H9 (cell line): ENCODE measurements around the gene PSTPIP1. TPM values are rescaled to one million over a fixed set of nuclear protein-coding genes. Genes with fewer than 3 reads are reported as not detected.

Experiments used
- DNase-seq: peaks from one replicate; pipeline ENCODE4 v3.0.0-alpha.2; 2017
- H2AFZ ChIP-seq: one replicate; pipeline ENCODE4 v1.6.1; 2013; ENCODE audit warnings: mild to moderate bottlenecking, low read length, control low read depth, moderate library complexity
- H2AK5ac ChIP-seq: 2 replicates; pipeline ENCODE4 v1.6.1; 2013; ENCODE audit warnings: low read length, control low read depth, mixed read lengths; ENCODE audit not compliant: insufficient read length
- H2BK120ac ChIP-seq: one replicate; pipeline ENCODE4 v1.6.1; 2013; ENCODE audit warnings: low read depth, mild to moderate bottlenecking, low read length, control low read depth, inconsistent platforms; ENCODE audit not compliant: poor library complexity, severe bottlenecking
- H2BK12ac ChIP-seq: 2 replicates; pipeline ENCODE4 v1.6.1; 2013; ENCODE audit warnings: low read length, control low read depth, mixed read lengths, low read depth; ENCODE audit not compliant: insufficient read length
- H2BK15ac ChIP-seq: 2 replicates; pipeline ENCODE4 v1.6.1; 2013; ENCODE audit warnings: low read depth, low read length, control low read depth
- H2BK20ac ChIP-seq: one replicate; pipeline ENCODE4 v1.6.1; 2013; ENCODE audit warnings: low read depth, mild to moderate bottlenecking, low read length, control low read depth, inconsistent platforms; ENCODE audit not compliant: poor library complexity, severe bottlenecking
- H2BK5ac ChIP-seq: 2 replicates; pipeline ENCODE4 v1.6.1; 2013; ENCODE audit warnings: low read length, control low read depth, mixed read lengths; ENCODE audit not compliant: insufficient read length
- H3K14ac ChIP-seq: 2 replicates; pipeline ENCODE4 v1.6.1; 2013; ENCODE audit warnings: low read length, control low read depth; ENCODE audit not compliant: insufficient read depth
- H3K18ac ChIP-seq: 2 replicates; pipeline ENCODE4 v1.6.1; 2013; ENCODE audit warnings: low read depth, mild to moderate bottlenecking, mixed read lengths, low read length, control low read depth; ENCODE audit not compliant: insufficient read length
- H3K23ac ChIP-seq: 2 replicates; pipeline ENCODE4 v1.6.1; 2013; ENCODE audit warnings: low read length, control low read depth, mixed read lengths, low read depth; ENCODE audit not compliant: insufficient read length
- H3K23me2 ChIP-seq: 2 replicates; pipeline ENCODE4 v1.6.1; 2013; ENCODE audit warnings: low read depth, mild to moderate bottlenecking, mixed read lengths, low read length, control low read depth; ENCODE audit not compliant: insufficient read length, poor library complexity, severe bottlenecking
- H3K27ac ChIP-seq: 2 replicates; pipeline ENCODE4 v1.5.1; 2013; ENCODE audit warnings: low read length, control low read depth, mixed read lengths, low read depth; ENCODE audit not compliant: insufficient read length
- H3K27me3 ChIP-seq: 2 replicates; pipeline ENCODE4 v1.6.1; 2013; ENCODE audit warnings: low read length, control low read depth, inconsistent platforms; ENCODE audit not compliant: insufficient read depth
- H3K4ac ChIP-seq: 2 replicates; pipeline ENCODE4 v1.6.1; 2013; ENCODE audit warnings: low read depth, mild to moderate bottlenecking, control low read depth, inconsistent platforms, low read length, moderate library complexity
- H3K4me1 ChIP-seq: 2 replicates; pipeline ENCODE4 v1.6.1; 2013; ENCODE audit warnings: low read length, control low read depth, inconsistent platforms; ENCODE audit not compliant: insufficient read depth
- H3K4me2 ChIP-seq: 2 replicates; pipeline ENCODE4 v1.6.1; 2013; ENCODE audit warnings: low read length, control low read depth, mixed read lengths; ENCODE audit not compliant: insufficient read length, insufficient read depth
- H3K56ac ChIP-seq: 2 replicates; pipeline ENCODE4 v1.6.1; 2013; ENCODE audit warnings: low read depth, mild to moderate bottlenecking, mixed read lengths, low read length, control low read depth; ENCODE audit not compliant: insufficient read length
- H3K79me1 ChIP-seq: 2 replicates; pipeline ENCODE4 v1.6.1; 2013; ENCODE audit warnings: low read depth, mild to moderate bottlenecking, moderate library complexity, low read length, control low read depth, inconsistent platforms; ENCODE audit not compliant: insufficient read depth, poor library complexity, severe bottlenecking
- H3K79me2 ChIP-seq: 2 replicates; pipeline ENCODE4 v1.6.1; 2013; ENCODE audit warnings: low read length, control low read depth, inconsistent platforms; ENCODE audit not compliant: insufficient read depth
- H3K9ac ChIP-seq: 2 replicates; pipeline ENCODE4 v1.6.1; 2013; ENCODE audit warnings: low read length, control low read depth, mixed read lengths; ENCODE audit not compliant: insufficient read length; ENCODE audit errors: extremely low read depth
- H3K9me3 ChIP-seq: one replicate; pipeline ENCODE4 v1.6.1; 2013; ENCODE audit warnings: low read depth, low read length, inconsistent platforms; ENCODE audit not compliant: control insufficient read depth
- H3T11ph ChIP-seq: one replicate; pipeline ENCODE4 v1.6.1; 2013; ENCODE audit warnings: mild to moderate bottlenecking, low read length, control low read depth, inconsistent platforms
- H4K20me1 ChIP-seq: one replicate; pipeline ENCODE4 v1.6.1; 2013; ENCODE audit not compliant: control insufficient read depth, insufficient read length, insufficient read depth
- H4K5ac ChIP-seq: 2 replicates; pipeline ENCODE4 v1.6.1; 2013; ENCODE audit warnings: low read depth, mild to moderate bottlenecking, mixed read lengths, low read length, control low read depth; ENCODE audit not compliant: insufficient read length
- H4K8ac ChIP-seq: replicated peaks from 2 replicates; pipeline ENCODE4 v1.6.1; 2013; ENCODE audit warnings: low read length, control low read depth, mixed read lengths, low read depth; ENCODE audit not compliant: insufficient read length
- H4K91ac ChIP-seq: 2 replicates; pipeline ENCODE4 v1.6.1; 2013; ENCODE audit warnings: low read depth, mild to moderate bottlenecking, moderate library complexity, mixed read lengths, low read length, control low read depth; ENCODE audit not compliant: insufficient read length
- H3K27ac Mint-ChIP-seq, 3 experiments: 2 replicates in 2 of 3; 3 replicates in 1 of 3; pipeline ENCODE4 v1.8.0; 2020 to 2021; ENCODE audit warnings: mixed read lengths in 3 of 3, mild to moderate bottlenecking in 1 of 3, moderate library complexity in 1 of 3
- H3K27me3 Mint-ChIP-seq: 2 replicates; pipeline ENCODE4 v1.8.0; 2021; ENCODE audit warnings: low read depth, mild to moderate bottlenecking, moderate library complexity, mixed read lengths
- H3K36me3 Mint-ChIP-seq, 3 experiments: 2 replicates in 2 of 3; 3 replicates in 1 of 3; pipeline ENCODE4 v1.8.0; 2020 to 2021; ENCODE audit warnings: low read depth in 3 of 3, mixed read lengths in 3 of 3; ENCODE audit not compliant: insufficient read depth in 1 of 3
- H3K4me1 Mint-ChIP-seq, 2 experiments: 2 replicates each; pipeline ENCODE4 v1.8.0; 2020; ENCODE audit warnings: mixed read lengths in 2 of 2
- H3K4me3 Mint-ChIP-seq, 2 experiments: 2 replicates in 1 of 2; 3 replicates in 1 of 2; pipeline ENCODE4 v1.8.0; 2020 to 2021; ENCODE audit warnings: mild to moderate bottlenecking in 2 of 2, mixed read lengths in 2 of 2, moderate library complexity in 1 of 2
- H3K9me3 Mint-ChIP-seq, 2 experiments: 2 replicates in 1 of 2; 3 replicates in 1 of 2; pipeline ENCODE4 v1.8.0; 2020; ENCODE audit warnings: mild to moderate bottlenecking in 2 of 2, mixed read lengths in 2 of 2, moderate library complexity in 1 of 2
- WGBS: extraction: QIAGEN DNeasy Blood & Tissue Kit; methylation state at CpG from one replicate; pipeline ENCODE4 v1.1.7; 2013; ENCODE audit warnings: missing lambda C conversion rate, low lambda C conversion rate, mixed read lengths; ENCODE audit not compliant: insufficient read length; ENCODE audit errors: extremely low coverage; 5-methylcytosine and 5-hydroxymethylcytosine counted together
- total RNA-seq: library from RNA; stranded (reverse); gene quantifications from 2 replicates; pipeline ENCODE4 v1.2.1, GENCODE V29; 2021
- TF ChIP-seq, protein P1 (sequence below): fragments of 200-600 bp; sonication (generic); conservative IDR thresholded peaks from 3 replicates; pipeline ENCODE4 v1.8.0; 2021; ENCODE audit warnings: antibody characterized with exemption, mild to moderate bottlenecking

PSTPIP1 gene
- total RNA-seq, 1 experiment from 2014 or later, result 1.8 TPM

DNA sequence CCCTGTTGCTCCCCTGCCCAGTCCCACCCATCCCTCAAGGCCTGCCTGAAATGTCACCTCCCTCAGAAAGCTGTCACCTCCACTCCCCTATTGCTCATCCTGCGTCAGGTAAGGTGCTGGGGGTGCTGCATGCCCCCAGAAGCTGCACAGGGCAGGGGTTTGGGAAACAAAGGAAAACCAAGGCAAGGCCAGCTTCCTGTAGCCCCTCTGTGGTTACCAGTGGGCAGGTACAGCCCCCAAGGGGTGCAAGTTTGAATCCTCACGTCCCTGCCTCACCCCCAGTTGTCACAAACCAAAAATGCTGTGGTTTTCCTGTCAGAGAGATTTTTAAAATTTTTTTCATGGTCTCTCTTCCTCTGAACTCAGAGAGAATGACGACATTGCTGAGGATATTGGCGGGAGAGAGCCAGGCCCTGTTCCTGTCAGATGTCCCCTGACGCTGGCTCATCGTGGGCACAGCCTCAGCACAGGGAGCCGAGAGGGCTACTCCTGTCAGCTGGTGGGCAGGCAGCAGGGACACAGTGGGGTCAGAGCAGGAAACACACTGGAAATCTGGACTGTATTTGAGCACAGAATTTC, 27.0 kb downstream of the PSTPIP1 start:
- H4K91ac ChIP-seq, result no peak overlapping the region
- no peaks in the 10 kb centered on the region for H3K79me2 ChIP-seq
- no peak overlapping the region for H2BK12ac ChIP-seq
- peaks cover 9% of the 10 kb centered on the region for H3K27me3 Mint-ChIP-seq
- no peak overlapping the region for H2AFZ ChIP-seq
- H3K9ac ChIP-seq, result no peak overlapping the region
- H3K79me1 ChIP-seq, result no peaks in the 10 kb centered on the region
- H3K4me1 Mint-ChIP-seq, result peaks cover 0 to 9% of the 10 kb centered on the region in 2 experiments; a peak in 2 of 4 replicates
- H4K8ac ChIP-seq, result no peak overlapping the region
- no peak overlapping the region for H3K27ac ChIP-seq
- H2BK20ac ChIP-seq, result no peak overlapping the region
- no peak overlapping the region for H2AK5ac ChIP-seq
- WGBS, result no CpG with 5 or more reads among the region's 7 CpGs
- no peak overlapping the region for H3K4me2 ChIP-seq
- H3K23me2 ChIP-seq, result no peaks in the 10 kb centered on the region
- H3K4me3 Mint-ChIP-seq, result no peak overlapping the region
- H3K36me3 Mint-ChIP-seq, result no peaks in the 10 kb centered on the region; a peak in 1 of 7 replicates
- no peak overlapping the region for H3K18ac ChIP-seq
- H4K5ac ChIP-seq, result no peak overlapping the region
- TF ChIP-seq, protein P1, sequence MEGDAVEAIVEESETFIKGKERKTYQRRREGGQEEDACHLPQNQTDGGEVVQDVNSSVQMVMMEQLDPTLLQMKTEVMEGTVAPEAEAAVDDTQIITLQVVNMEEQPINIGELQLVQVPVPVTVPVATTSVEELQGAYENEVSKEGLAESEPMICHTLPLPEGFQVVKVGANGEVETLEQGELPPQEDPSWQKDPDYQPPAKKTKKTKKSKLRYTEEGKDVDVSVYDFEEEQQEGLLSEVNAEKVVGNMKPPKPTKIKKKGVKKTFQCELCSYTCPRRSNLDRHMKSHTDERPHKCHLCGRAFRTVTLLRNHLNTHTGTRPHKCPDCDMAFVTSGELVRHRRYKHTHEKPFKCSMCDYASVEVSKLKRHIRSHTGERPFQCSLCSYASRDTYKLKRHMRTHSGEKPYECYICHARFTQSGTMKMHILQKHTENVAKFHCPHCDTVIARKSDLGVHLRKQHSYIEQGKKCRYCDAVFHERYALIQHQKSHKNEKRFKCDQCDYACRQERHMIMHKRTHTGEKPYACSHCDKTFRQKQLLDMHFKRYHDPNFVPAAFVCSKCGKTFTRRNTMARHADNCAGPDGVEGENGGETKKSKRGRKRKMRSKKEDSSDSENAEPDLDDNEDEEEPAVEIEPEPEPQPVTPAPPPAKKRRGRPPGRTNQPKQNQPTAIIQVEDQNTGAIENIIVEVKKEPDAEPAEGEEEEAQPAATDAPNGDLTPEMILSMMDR, result no peak
- H3K4me1 ChIP-seq, result no peaks in the 10 kb centered on the region
- no peaks in the 10 kb centered on the region for H3K9me3 Mint-ChIP-seq
- H2BK15ac ChIP-seq, result no peak overlapping the region
- H3T11ph ChIP-seq, result no peak overlapping the region
- no peak overlapping the region; the same call in 1 of the 2 replicates for H3K14ac ChIP-seq
- no peak overlapping the region for H3K23ac ChIP-seq
- H3K27me3 ChIP-seq, result no peaks in the 10 kb centered on the region
- H3K9me3 ChIP-seq, result no peaks in the 10 kb centered on the region
- H2BK5ac ChIP-seq, result no peak overlapping the region
- no peak for DNase-seq
- no peak overlapping the region for H3K4ac ChIP-seq
- H3K27ac Mint-ChIP-seq, result no peak overlapping the region; a peak in 2 of 7 replicates
- H3K56ac ChIP-seq, result no peak overlapping the region
- no peaks in the 10 kb centered on the region for H4K20me1 ChIP-seq
- no peak overlapping the region for H2BK120ac ChIP-seq
